HCT116 (cell line): ENCODE data around the gene PEF1. TPM values are rescaled to one million over a fixed set of nuclear protein-coding genes. Genes with fewer than 3 reads are reported as not detected.

Experiments
- ATAC-seq: fragments of 200-7000 bp; cut with Tn5 transposase; 2 replicates; pipeline ENCODE4 v1.9.1; 2020; ENCODE audit warnings: mild to moderate bottlenecking, moderate library complexity
- BruUV-seq: library from RNA; stranded (reverse); fragments of 400-500 nt; replicated peaks from 2 replicates; lab custom pipeline; 2021; lab: Mats Ljungman, UMichigan
- CTCF ChIA-PET: fragments of 300-600 bp; sonication (Branson Sonifier 250); formaldehyde crosslinking; loops from one replicate; lab custom pipeline; 2021; ENCODE audit warnings: antibody characterized with exemption; lab: Charles Lee
- POLR2A ChIA-PET: fragments of 300-600, 350-600 bp; sonication (Branson Sonifier 250); formaldehyde crosslinking; loops from one replicate; lab custom pipeline; 2021; ENCODE audit warnings: antibody characterized with exemption; lab: Charles Lee
- RAD21 ChIA-PET, 2 experiments: fragments of 300-600 bp; sonication (Branson Sonifier 250); formaldehyde crosslinking; loops; one replicate each; lab custom pipeline; 2023; ENCODE audit warnings: low total read pairs in 2 of 2; ENCODE audit not compliant: uncharacterized antibody in 2 of 2, unreplicated experiment in 2 of 2, low non-redundant PET in 1 of 2; lab: Charles Lee
- DNase-seq: peaks from one replicate; pipeline ENCODE4 v3.0.0-alpha.2; 2010; ENCODE audit warnings: low read depth, low spot score
- H2AFZ ChIP-seq: fragments of 200-600 bp; shearing (Covaris generic), sonication (generic); 2 replicates; pipeline ENCODE4 v1.6.1; 2017; ENCODE audit warnings: low read depth, mixed run types, mixed read lengths, antibody characterized with exemption, low read length; ENCODE audit not compliant: poor library complexity, severe bottlenecking
- H3K27ac ChIP-seq: 2 replicates; pipeline ENCODE4 v1.5.1; 2012; ENCODE audit warnings: low read depth, low read length
- H3K27me3 ChIP-seq: fragments of 200-600 bp; sonication (generic); 2 replicates; pipeline ENCODE4 v1.6.1; 2016; ENCODE audit warnings: mixed run types, low read length, mixed read lengths; ENCODE audit not compliant: insufficient read depth
- H3K36me3 ChIP-seq, 2 experiments: fragments of 200-500 bp in 1 of 2; fragments of 200-600 bp in 1 of 2; sonication (Bioruptor generic) in 1 of 2; sonication (generic) in 1 of 2; 2 replicates each; pipeline versions ENCODE4 v1.5.1 to v1.6.1; 2014 to 2016; ENCODE audit warnings: low read length in 2 of 2, inconsistent platforms in 1 of 2, mixed read lengths in 1 of 2, mixed run types in 1 of 2; ENCODE audit not compliant: insufficient read depth in 2 of 2, control insufficient read depth in 1 of 2
- H3K4me1 ChIP-seq, 2 experiments: fragments of 200-600 bp in 1 of 2; sonication (generic) in 1 of 2; 2 replicates each; pipeline versions ENCODE4 v1.5.1 to v1.6.1; 2012 to 2017; ENCODE audit warnings: low read length in 2 of 2, inconsistent platforms in 1 of 2, mild to moderate bottlenecking in 1 of 2, mixed read lengths in 1 of 2, mixed run types in 1 of 2, moderate library complexity in 1 of 2; ENCODE audit not compliant: insufficient read depth in 2 of 2, control insufficient read depth in 1 of 2
- H3K4me2 ChIP-seq: fragments of 200-600 bp; sonication (generic); 2 replicates; pipeline ENCODE4 v1.6.1; 2017; ENCODE audit warnings: mixed run types, low read length, mixed read lengths
- H3K4me3 ChIP-seq, 2 experiments: fragments of 200-600 bp in 1 of 2; sonication (generic) in 1 of 2; replicated peaks in 1 of 2; 2 replicates each; pipeline ENCODE4 v1.5.1; 2011 to 2016; ENCODE audit warnings: low read length in 2 of 2, control low read depth in 1 of 2, low read depth in 1 of 2, mild to moderate bottlenecking in 1 of 2, mixed read lengths in 1 of 2, mixed run types in 1 of 2
- H3K79me2 ChIP-seq: fragments of 200-600 bp; sonication (generic); 2 replicates; pipeline ENCODE4 v1.6.1; 2017; ENCODE audit warnings: mild to moderate bottlenecking, mixed run types, low read length, moderate library complexity, mixed read lengths; ENCODE audit not compliant: insufficient read depth
- H3K9ac ChIP-seq: fragments of 200-600 bp; sonication (generic); 2 replicates; pipeline ENCODE4 v1.6.1; 2016; ENCODE audit warnings: low read length, mixed read lengths
- H3K9me2 ChIP-seq: fragments of 200-600 bp; sonication (generic), shearing (Covaris generic); 2 replicates; pipeline ENCODE4 v1.6.1; 2017; ENCODE audit warnings: mixed run types, mild to moderate bottlenecking, moderate library complexity; ENCODE audit not compliant: insufficient read depth
- H3K9me3 ChIP-seq, 2 experiments: fragments of 200-500 bp in 1 of 2; fragments of 200-600 bp in 1 of 2; sonication (Bioruptor generic) in 1 of 2; sonication (generic) in 1 of 2; 2 replicates each; pipeline ENCODE4 v1.6.1; 2014 to 2017; ENCODE audit warnings: low read length in 2 of 2, mixed read lengths in 2 of 2, inconsistent platforms in 1 of 2, low read depth in 1 of 2, mild to moderate bottlenecking in 1 of 2, mixed run types in 1 of 2, moderate library complexity in 1 of 2; ENCODE audit not compliant: control insufficient read depth in 1 of 2, insufficient read depth in 1 of 2
- H4K20me1 ChIP-seq: fragments of 200-600 bp; sonication (generic), shearing (Covaris generic); 2 replicates; pipeline ENCODE4 v1.6.1; 2017; ENCODE audit warnings: mixed run types, mild to moderate bottlenecking, moderate library complexity; ENCODE audit not compliant: insufficient read depth
- ATF3 ChIP-seq: IDR thresholded peaks from 2 replicates; pipeline ENCODE4 v1.6.1; 2012
- CBX3 ChIP-seq: IDR thresholded peaks from 2 replicates; pipeline ENCODE4 v1.6.1; 2012; ENCODE audit warnings: low read depth
- CEBPB ChIP-seq: IDR thresholded peaks from 2 replicates; pipeline ENCODE4 v1.6.1; 2012; ENCODE audit warnings: low read depth
- CTCF ChIP-seq, 3 experiments: fragments of 200-600 bp in 1 of 3; sonication (generic) in 1 of 3; IDR thresholded peaks in 2 of 3; conservative IDR thresholded peaks in 1 of 3; 2 replicates each; pipeline ENCODE4 v1.5.1; 2012 to 2017; ENCODE audit warnings: low read depth in 2 of 3, low read length in 2 of 3, antibody characterized with exemption in 1 of 3, borderline replicate concordance in 1 of 3, control low read depth in 1 of 3, mild to moderate bottlenecking in 1 of 3, mixed read lengths in 1 of 3, mixed run types in 1 of 3, moderate library complexity in 1 of 3; ENCODE audit not compliant: insufficient read depth in 1 of 3
- EGR1 ChIP-seq: IDR thresholded peaks from 2 replicates; pipeline ENCODE4 v1.6.1; 2012; ENCODE audit warnings: low read depth
- EZH2phosphoT487 ChIP-seq: fragments of 200-600 bp; IDR thresholded peaks from 2 replicates; pipeline ENCODE4 v1.6.1; 2018; ENCODE audit warnings: antibody characterized with exemption, borderline replicate concordance
- FOSL1 ChIP-seq: IDR thresholded peaks from 2 replicates; pipeline ENCODE4 v1.6.1; 2012; ENCODE audit warnings: low read depth
- JUND ChIP-seq: IDR thresholded peaks from 2 replicates; pipeline ENCODE4 v1.6.1; 2012
- MAX ChIP-seq: IDR thresholded peaks from 2 replicates; pipeline ENCODE4 v1.6.1; 2012
- POLR2A ChIP-seq: IDR thresholded peaks from 2 replicates; pipeline ENCODE4 v1.7.0; 2011; ENCODE audit warnings: borderline replicate concordance; ENCODE audit not compliant: insufficient read depth, insufficient read length; ENCODE audit errors: extremely low read depth
- POLR2AphosphoS5 ChIP-seq: IDR thresholded peaks from 2 replicates; pipeline ENCODE4 v1.6.1; 2011; ENCODE audit warnings: mild to moderate bottlenecking, low read depth, low read length, moderate library complexity
- RAD21 ChIP-seq: IDR thresholded peaks from 2 replicates; pipeline ENCODE4 v1.6.1; 2012; ENCODE audit warnings: low read depth, mild to moderate bottlenecking
- REST ChIP-seq: IDR thresholded peaks from 2 replicates; pipeline ENCODE4 v1.6.1; 2012; ENCODE audit warnings: low read depth
- SIN3A ChIP-seq: IDR thresholded peaks from 2 replicates; pipeline ENCODE4 v1.6.1; 2012; ENCODE audit warnings: low read depth
- SRF ChIP-seq: IDR thresholded peaks from 2 replicates; pipeline ENCODE4 v1.6.1; 2012; ENCODE audit warnings: low read depth
- TCF7L2 ChIP-seq: IDR thresholded peaks from 2 replicates; pipeline ENCODE4 v1.7.0; 2011; ENCODE audit warnings: borderline replicate concordance, inconsistent platforms; ENCODE audit not compliant: insufficient read depth, insufficient read length; ENCODE audit errors: extremely low read depth
- YY1 ChIP-seq: IDR thresholded peaks from 2 replicates; pipeline ENCODE4 v1.6.1; 2011; ENCODE audit warnings: low read length, low read depth, moderate library complexity, mild to moderate bottlenecking; ENCODE audit not compliant: insufficient replicate concordance; ENCODE audit errors: extremely low read depth
- ZFX ChIP-seq: fragments of 450-650 bp; IDR thresholded peaks from 2 replicates; pipeline ENCODE4 v1.6.1; 2017
- ZNF274 ChIP-seq: fragments of 200-500 bp; sonication (Bioruptor generic); IDR thresholded peaks from 2 replicates; pipeline ENCODE4 v1.6.1; 2014; ENCODE audit warnings: mild to moderate bottlenecking, low read depth, low read length, inconsistent platforms
- intact Hi-C: fragments of 100-400 bp; cut with micrococcal nuclease; formaldehyde crosslinking; loops from 2 replicates; pipeline ENCODE4 v1.10.0; 2022
- total RNA-seq: library from RNA; stranded (reverse); gene quantifications from one replicate; pipeline ENCODE4 v1.2.1, GENCODE V29; 2021; ENCODE audit not compliant: unreplicated experiment

The PEF1 gene
- total RNA-seq, 1 experiment from 2014 or later: 37.6 TPM

- ChIA-PET RAD21 (no interaction called here), CTCF (no interaction called here), POLR2A (no interaction called here)
- H3K27ac ChIP-seq: no peak overlapping the region
- no peaks in the 10 kb centered on the region for H4K20me1 ChIP-seq
- H3K9ac ChIP-seq: no peak overlapping the region
- intact Hi-C loops: no loop called here
- H3K4me2 ChIP-seq: no peak overlapping the region
- H3K36me3 ChIP-seq: peaks cover 5 to 7% of the 10 kb centered on the region in 2 experiments; a peak in 3 of 4 replicates
- H2AFZ ChIP-seq: no peak overlapping the region
- no peaks in the 10 kb centered on the region for H3K9me3 ChIP-seq
- no peak for DNase-seq
- H3K79me2 ChIP-seq: no peaks in the 10 kb centered on the region
- H3K9me2 ChIP-seq: no peaks in the 10 kb centered on the region
- ATAC-seq: no peak
- TF ChIP-seq EGR1 (no peak), YY1 (no peak), POLR2AphosphoS5 (no peak), SIN3A (no peak), CEBPB (no peak), JUND (no peak), CBX3 (no peak), ATF3 (no peak), ZNF274 (no peak), EZH2phosphoT487 (no peak), MAX (no peak), REST (no peak), POLR2A (no peak), CTCF (IDR thresholded peaks at IDR 0.05 in 2 of 3, conservative IDR thresholded peaks at IDR 0.05 in 1 of 3; ENCODE audit: borderline replicate concordance in 1 of 3, insufficient read depth in 1 of 3, low read depth in 2 of 3, low read length in 2 of 3) (no peak), TCF7L2 (no peak), SRF (no peak), FOSL1 (no peak), RAD21 (no peak), ZFX (no peak)
- TF ChIP-seq, all 23 proteins: peak for 0
- Histone ChIP-seq H3K4me3 (no peak overlapping the region), H3K4me1 (no peaks in the 10 kb centered on the region; a peak in 1 of 4 replicates), H3K27me3 (no peaks in the 10 kb centered on the region)
- BruUV-seq: no TSS peak
Observed at GRCh38 chr1:31624309-31624708, 20.4 kb downstream of the PEF1 start.
